HepG2 (cell line): ENCODE measurements around the gene NFAT5. TPM values are rescaled to one million over a fixed set of nuclear protein-coding genes. Genes with fewer than 3 reads are reported as not detected.
A peak's percentile ranks its signal among the peaks of the same experiment; 100 is the strongest.

Experiments used
- ARNTL ChIP-seq: sonication (generic); formaldehyde crosslinking; IDR thresholded peaks from 2 replicates; pipeline ENCODE4 v1.4.0; 2020; ENCODE audit warnings: mild to moderate bottlenecking, missing genetic modification reagents
- DMAP1 ChIP-seq: IDR thresholded peaks from 2 replicates; pipeline ENCODE4 v1.6.1; 2016
- FOXP1 ChIP-seq, 2 experiments: fragments of 450-650 bp in 1 of 2; IDR thresholded peaks; 2 replicates each; pipeline ENCODE4 v1.6.1; 2017 to 2018; ENCODE audit warnings: antibody characterized with exemption in 1 of 2
- KLF15 ChIP-seq: sonication (generic); formaldehyde crosslinking; IDR thresholded peaks from 2 replicates; pipeline ENCODE4 v1.8.1; 2023; ENCODE audit warnings: borderline replicate concordance, mild to moderate bottlenecking, inconsistent platforms, missing genetic modification reagents, mixed read lengths
- MLLT10 ChIP-seq: sonication (generic); formaldehyde crosslinking; IDR thresholded peaks from 2 replicates; pipeline ENCODE4 v1.4.0; 2020; ENCODE audit warnings: missing genetic modification reagents
- PHF20 ChIP-seq: sonication (generic); formaldehyde crosslinking; IDR thresholded peaks from 2 replicates; pipeline ENCODE4 v1.5.0; 2020; ENCODE audit warnings: mild to moderate bottlenecking, missing genetic modification reagents
- PRPF4 ChIP-seq: fragments of 200-400 bp; formaldehyde crosslinking; IDR thresholded peaks from 2 replicates; pipeline ENCODE4 v1.6.1; 2016; ENCODE audit warnings: low read length, low read depth; ENCODE audit not compliant: poor library complexity, severe bottlenecking
- RXRA ChIP-seq: sonication (generic); formaldehyde crosslinking; IDR thresholded peaks from 2 replicates; pipeline ENCODE4 v1.5.1; 2020; ENCODE audit warnings: missing genetic modification reagents
- SMARCC2 ChIP-seq: fragments of 450-650 bp; IDR thresholded peaks from 2 replicates; pipeline ENCODE4 v1.6.1; 2017; ENCODE audit warnings: antibody characterized with exemption, mild to moderate bottlenecking
- TBX3 ChIP-seq: fragments of 450-650 bp; IDR thresholded peaks from 2 replicates; pipeline ENCODE4 v1.6.1; 2017; ENCODE audit warnings: antibody characterized with exemption, mild to moderate bottlenecking, inconsistent platforms, borderline replicate concordance
- ZNF720 ChIP-seq: sonication (generic); formaldehyde crosslinking; IDR thresholded peaks from 2 replicates; pipeline ENCODE4 v1.4.0; 2020; ENCODE audit warnings: missing genetic modification reagents
- polyA plus RNA-seq, 8 experiments: library from polyadenylated mRNA; depleted of rRNA in 3 of 8; stranded (reverse) in 7 of 8; unstranded in 1 of 8; fragments of >200 nt; fragmentation: Illumina TruSeq in 4 of 8; extraction: Trizol in 4 of 8; gene quantifications; 2 replicates each; pipeline versions ENCODE4 v1.2.1 to v1.2.3, GENCODE V29; 2011 to 2016; ENCODE audit warnings: low read depth in 4 of 8, missing spikeins in 1 of 8, mixed read lengths in 1 of 8; ENCODE audit not compliant: insufficient read depth in 1 of 8
- total RNA-seq, 5 experiments: library from RNA; depleted of rRNA; stranded (reverse); fragments of >200 nt; fragmentation: Illumina TruSeq; extraction: Trizol; gene quantifications; 2 replicates each; pipeline ENCODE4 v1.2.3, GENCODE V29; 2016; ENCODE audit warnings: low read depth in 1 of 5
- TF ChIP-seq, protein P1 (sequence below): sonication (generic); formaldehyde crosslinking; IDR thresholded peaks from 2 replicates; pipeline ENCODE4 v1.5.1; 2020; ENCODE audit warnings: missing genetic modification reagents, mild to moderate bottlenecking, borderline replicate concordance
- TF ChIP-seq, protein P2 (sequence below): sonication (generic); formaldehyde crosslinking; IDR thresholded peaks from 2 replicates; pipeline ENCODE4 v1.4.0; 2020; ENCODE audit warnings: missing genetic modification reagents
- TF ChIP-seq, protein P3 (sequence below): IDR thresholded peaks from 2 replicates; pipeline ENCODE4 v1.6.1; 2012; ENCODE audit warnings: inconsistent platforms
- TF ChIP-seq, protein P4 (sequence below): sonication (generic); formaldehyde crosslinking; conservative IDR thresholded peaks from 2 replicates; pipeline ENCODE4 v1.8.0; 2022; ENCODE audit warnings: low read depth, missing genetic modification reagents
- TF ChIP-seq, protein P5 (sequence below): sonication (generic); formaldehyde crosslinking; IDR thresholded peaks from 2 replicates; pipeline ENCODE4 v1.4.0; 2020; ENCODE audit warnings: missing genetic modification reagents, borderline replicate concordance
- TF ChIP-seq, protein P6 (sequence below): sonication (generic); formaldehyde crosslinking; IDR thresholded peaks from 2 replicates; pipeline ENCODE4 v1.4.0; 2020; ENCODE audit warnings: missing genetic modification reagents

The NFAT5 gene
- total and polyA plus RNA-seq, 2 of the 13 experiments (the other 11 are each of a cell fraction or from before 2014, with no cell fraction given): 20.5 to 54.3 TPM

DNA sequence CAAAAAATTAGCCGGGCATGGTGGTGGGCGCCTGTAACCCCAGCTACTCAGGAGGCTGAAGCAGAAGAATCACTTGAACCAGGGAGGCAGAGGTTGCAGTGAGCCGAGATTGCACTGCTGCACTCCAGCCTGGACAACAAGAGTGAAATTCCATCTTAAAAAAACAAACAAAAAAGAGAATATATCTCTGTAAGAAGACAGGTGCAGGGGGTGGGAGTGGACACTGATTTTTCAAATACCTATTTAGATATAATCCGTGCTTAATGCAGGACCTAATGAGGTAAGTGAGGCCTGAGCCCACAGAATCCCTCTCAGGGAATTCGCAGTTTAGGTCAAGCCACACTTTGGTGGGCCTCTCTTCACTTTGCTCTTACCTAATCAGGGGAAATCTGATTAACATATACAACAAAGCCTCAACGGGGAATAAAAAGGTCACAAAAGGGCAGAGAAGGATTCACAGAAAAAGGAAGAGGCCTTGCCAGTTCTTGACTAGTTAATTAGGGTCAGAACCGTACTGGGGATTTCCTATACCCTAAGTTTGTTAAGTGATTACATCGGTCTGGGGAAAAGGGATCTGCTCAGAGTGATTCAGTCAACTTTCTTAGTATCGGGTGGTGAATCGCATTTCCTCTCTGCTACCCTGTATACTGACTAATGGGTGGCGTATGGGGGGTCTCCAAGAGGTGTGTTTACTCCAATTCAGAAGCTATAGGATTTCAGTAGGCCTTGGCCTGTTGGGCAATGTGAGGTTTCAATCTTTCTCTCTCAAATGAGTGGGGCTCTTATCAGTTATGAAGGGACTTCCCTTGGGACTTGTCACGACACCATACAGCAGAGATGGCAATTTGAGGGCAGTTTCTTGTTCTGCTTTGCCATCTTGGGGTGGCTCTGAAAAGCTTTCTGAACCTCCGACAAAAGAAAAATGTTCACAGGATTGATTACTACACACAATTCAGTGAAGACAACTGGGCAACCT, 1.9 kb upstream of the NFAT5 start (continued):
- TF ChIP-seq, protein P1, sequence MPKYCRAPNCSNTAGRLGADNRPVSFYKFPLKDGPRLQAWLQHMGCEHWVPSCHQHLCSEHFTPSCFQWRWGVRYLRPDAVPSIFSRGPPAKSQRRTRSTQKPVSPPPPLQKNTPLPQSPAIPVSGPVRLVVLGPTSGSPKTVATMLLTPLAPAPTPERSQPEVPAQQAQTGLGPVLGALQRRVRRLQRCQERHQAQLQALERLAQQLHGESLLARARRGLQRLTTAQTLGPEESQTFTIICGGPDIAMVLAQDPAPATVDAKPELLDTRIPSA (CRISPR knock-in tag): no peak
- TF ChIP-seq FOXP1 (IDR thresholded peaks at IDR 0.05) (no peak), FOXP1 (CRISPR knock-in tag; IDR thresholded peaks at IDR 0.05) (no peak), SMARCC2 (no peak), ARNTL (no peak), MLLT10 (CRISPR knock-in tag) (no peak), RXRA (no peak), KLF15 (no peak), PHF20 (no peak), ZNF720 (CRISPR knock-in tag) (no peak), DMAP1 (CRISPR knock-in tag) (no peak), TBX3 (no peak), PRPF4 (no peak)
- TF ChIP-seq, protein P2, sequence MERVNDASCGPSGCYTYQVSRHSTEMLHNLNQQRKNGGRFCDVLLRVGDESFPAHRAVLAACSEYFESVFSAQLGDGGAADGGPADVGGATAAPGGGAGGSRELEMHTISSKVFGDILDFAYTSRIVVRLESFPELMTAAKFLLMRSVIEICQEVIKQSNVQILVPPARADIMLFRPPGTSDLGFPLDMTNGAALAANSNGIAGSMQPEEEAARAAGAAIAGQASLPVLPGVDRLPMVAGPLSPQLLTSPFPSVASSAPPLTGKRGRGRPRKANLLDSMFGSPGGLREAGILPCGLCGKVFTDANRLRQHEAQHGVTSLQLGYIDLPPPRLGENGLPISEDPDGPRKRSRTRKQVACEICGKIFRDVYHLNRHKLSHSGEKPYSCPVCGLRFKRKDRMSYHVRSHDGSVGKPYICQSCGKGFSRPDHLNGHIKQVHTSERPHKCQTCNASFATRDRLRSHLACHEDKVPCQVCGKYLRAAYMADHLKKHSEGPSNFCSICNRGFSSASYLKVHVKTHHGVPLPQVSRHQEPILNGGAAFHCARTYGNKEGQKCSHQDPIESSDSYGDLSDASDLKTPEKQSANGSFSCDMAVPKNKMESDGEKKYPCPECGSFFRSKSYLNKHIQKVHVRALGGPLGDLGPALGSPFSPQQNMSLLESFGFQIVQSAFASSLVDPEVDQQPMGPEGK (CRISPR knock-in tag): peak; percentile 35; the same call in 1 of the 2 replicates
- TF ChIP-seq, protein P3, sequence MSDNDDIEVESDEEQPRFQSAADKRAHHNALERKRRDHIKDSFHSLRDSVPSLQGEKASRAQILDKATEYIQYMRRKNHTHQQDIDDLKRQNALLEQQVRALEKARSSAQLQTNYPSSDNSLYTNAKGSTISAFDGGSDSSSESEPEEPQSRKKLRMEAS: no peak
- TF ChIP-seq, protein P4, sequence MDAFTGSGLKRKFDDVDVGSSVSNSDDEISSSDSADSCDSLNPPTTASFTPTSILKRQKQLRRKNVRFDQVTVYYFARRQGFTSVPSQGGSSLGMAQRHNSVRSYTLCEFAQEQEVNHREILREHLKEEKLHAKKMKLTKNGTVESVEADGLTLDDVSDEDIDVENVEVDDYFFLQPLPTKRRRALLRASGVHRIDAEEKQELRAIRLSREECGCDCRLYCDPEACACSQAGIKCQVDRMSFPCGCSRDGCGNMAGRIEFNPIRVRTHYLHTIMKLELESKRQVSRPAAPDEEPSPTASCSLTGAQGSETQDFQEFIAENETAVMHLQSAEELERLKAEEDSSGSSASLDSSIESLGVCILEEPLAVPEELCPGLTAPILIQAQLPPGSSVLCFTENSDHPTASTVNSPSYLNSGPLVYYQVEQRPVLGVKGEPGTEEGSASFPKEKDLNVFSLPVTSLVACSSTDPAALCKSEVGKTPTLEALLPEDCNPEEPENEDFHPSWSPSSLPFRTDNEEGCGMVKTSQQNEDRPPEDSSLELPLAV (CRISPR knock-in tag): no peak
- TF ChIP-seq, protein P5, sequence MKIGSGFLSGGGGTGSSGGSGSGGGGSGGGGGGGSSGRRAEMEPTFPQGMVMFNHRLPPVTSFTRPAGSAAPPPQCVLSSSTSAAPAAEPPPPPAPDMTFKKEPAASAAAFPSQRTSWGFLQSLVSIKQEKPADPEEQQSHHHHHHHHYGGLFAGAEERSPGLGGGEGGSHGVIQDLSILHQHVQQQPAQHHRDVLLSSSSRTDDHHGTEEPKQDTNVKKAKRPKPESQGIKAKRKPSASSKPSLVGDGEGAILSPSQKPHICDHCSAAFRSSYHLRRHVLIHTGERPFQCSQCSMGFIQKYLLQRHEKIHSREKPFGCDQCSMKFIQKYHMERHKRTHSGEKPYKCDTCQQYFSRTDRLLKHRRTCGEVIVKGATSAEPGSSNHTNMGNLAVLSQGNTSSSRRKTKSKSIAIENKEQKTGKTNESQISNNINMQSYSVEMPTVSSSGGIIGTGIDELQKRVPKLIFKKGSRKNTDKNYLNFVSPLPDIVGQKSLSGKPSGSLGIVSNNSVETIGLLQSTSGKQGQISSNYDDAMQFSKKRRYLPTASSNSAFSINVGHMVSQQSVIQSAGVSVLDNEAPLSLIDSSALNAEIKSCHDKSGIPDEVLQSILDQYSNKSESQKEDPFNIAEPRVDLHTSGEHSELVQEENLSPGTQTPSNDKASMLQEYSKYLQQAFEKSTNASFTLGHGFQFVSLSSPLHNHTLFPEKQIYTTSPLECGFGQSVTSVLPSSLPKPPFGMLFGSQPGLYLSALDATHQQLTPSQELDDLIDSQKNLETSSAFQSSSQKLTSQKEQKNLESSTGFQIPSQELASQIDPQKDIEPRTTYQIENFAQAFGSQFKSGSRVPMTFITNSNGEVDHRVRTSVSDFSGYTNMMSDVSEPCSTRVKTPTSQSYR (CRISPR knock-in tag): no peak
- TF ChIP-seq, protein P6, sequence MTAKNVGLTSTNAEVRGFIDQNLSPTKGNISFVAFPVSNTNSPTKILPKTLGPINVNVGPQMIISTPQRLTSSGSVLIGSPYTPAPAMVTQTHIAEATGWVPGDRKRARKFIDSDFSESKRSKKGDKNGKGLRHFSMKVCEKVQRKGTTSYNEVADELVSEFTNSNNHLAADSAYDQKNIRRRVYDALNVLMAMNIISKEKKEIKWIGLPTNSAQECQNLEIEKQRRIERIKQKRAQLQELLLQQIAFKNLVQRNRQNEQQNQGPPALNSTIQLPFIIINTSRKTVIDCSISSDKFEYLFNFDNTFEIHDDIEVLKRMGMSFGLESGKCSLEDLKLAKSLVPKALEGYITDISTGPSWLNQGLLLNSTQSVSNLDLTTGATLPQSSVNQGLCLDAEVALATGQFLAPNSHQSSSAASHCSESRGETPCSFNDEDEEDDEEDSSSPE: 0 out of 2 replicates have a peak, but pooled peaks have one; percentile 19
